Activated CD8-positive, alpha-beta memory T cell treated with anti-CD3 and anti-CD28 coated beads, Interleukin-2, amount 10 ng/mL, durations not matched to agents 7 days and 5 days (primary cell): ENCODE measurements around the gene PCBD1. TPM values are rescaled to one million over a fixed set of nuclear protein-coding genes. Genes with fewer than 3 reads are reported as not detected.

Source experiments
- ATAC-seq: fragments of 150-1000 bp; cut with Tn5 transposase; one replicate; pipeline ENCODE4 v1.10.0; 2021; ENCODE audit warnings: moderate library complexity
- CTCF ChIA-PET: fragments of 350-600 bp; sonication (Branson Sonifier 250); formaldehyde crosslinking; loops from one replicate; lab custom pipeline; 2021; ENCODE audit warnings: antibody characterized with exemption; lab: Charles Lee
- DNase-seq: peaks from one replicate; pipeline ENCODE4 v3.0.0-alpha.2; 2020
- H3K27ac Mint-ChIP-seq: one replicate; pipeline ENCODE4 v1.8.0; 2021; ENCODE audit warnings: mild to moderate bottlenecking, mixed read lengths
- H3K27me3 Mint-ChIP-seq: one replicate; pipeline ENCODE4 v1.8.0; 2021; ENCODE audit warnings: mixed read lengths
- H3K36me3 Mint-ChIP-seq: one replicate; pipeline ENCODE4 v1.8.0; 2021; ENCODE audit warnings: mild to moderate bottlenecking, mixed read lengths
- H3K4me1 Mint-ChIP-seq: one replicate; pipeline ENCODE4 v1.8.0; 2021; ENCODE audit warnings: mixed read lengths
- H3K4me3 Mint-ChIP-seq: one replicate; pipeline ENCODE4 v1.8.0; 2021; ENCODE audit warnings: mild to moderate bottlenecking, moderate library complexity, mixed read lengths
- H3K9me3 Mint-ChIP-seq: one replicate; pipeline ENCODE4 v1.8.0; 2022; ENCODE audit warnings: low read depth, mixed read lengths
- total RNA-seq, 2 experiments: library from RNA; stranded (reverse); gene quantifications; one replicate each; pipeline ENCODE4 v1.2.3, GENCODE V29; 2021

Gene PCBD1
- total RNA-seq, 2 experiments from 2014 or later: 37.1 to 38.4 TPM

- H3K4me3 Mint-ChIP-seq: no peak overlapping the region
- CTCF ChIA-PET: interaction anchor here (1.2 kb wide), 1 partner anchor 419 kb away, joined by 3 read pairs; no protein-coding TSS in a partner anchor
- ATAC-seq: no peak
- H3K4me1 Mint-ChIP-seq: peaks cover 26% of the 10 kb centered on the region
- no peak overlapping the region for H3K27ac Mint-ChIP-seq
- H3K36me3 Mint-ChIP-seq: peaks cover 38% of the 10 kb centered on the region
- peaks cover 3% of the 10 kb centered on the region for H3K9me3 Mint-ChIP-seq
- H3K27me3 Mint-ChIP-seq: no peaks in the 10 kb centered on the region
- no peak for DNase-seq
Measured at GRCh38 chr10:70840836-70841235, 47.5 kb downstream of the PCBD1 start.

GRCh38 chr10:70838270-70838805, 50.0 kb downstream of the PCBD1 start:
- ATAC-seq (no peak), DNase-seq (no peak)
- H3K9me3 Mint-ChIP-seq: peaks cover 3% of the 10 kb centered on the region
- no peak overlapping the region for H3K4me3 Mint-ChIP-seq
- peaks cover 39% of the 10 kb centered on the region for H3K4me1 Mint-ChIP-seq
- no peaks in the 10 kb centered on the region for H3K27me3 Mint-ChIP-seq
- peaks cover 36% of the 10 kb centered on the region for H3K36me3 Mint-ChIP-seq
- no peak overlapping the region for H3K27ac Mint-ChIP-seq
- CTCF ChIA-PET: interaction anchor here (1.4 to 1.5 kb wide), 2 partner anchors 17 to 21 kb away, joined by 3 to 4 read pairs; no protein-coding TSS in a partner anchor

GRCh38 chr10:70837660-70838059, 50.7 kb downstream of the PCBD1 start:
- no peak overlapping the region for H3K27ac Mint-ChIP-seq
- peaks cover 46% of the 10 kb centered on the region for H3K4me1 Mint-ChIP-seq

GRCh38 chr10:70836319-70836718, 52.0 kb downstream of the PCBD1 start:
- Mint-ChIP-seq H3K27me3 (no peaks in the 10 kb centered on the region), H3K4me1 (peaks cover 40% of the 10 kb centered on the region), H3K4me3 (no peak overlapping the region), H3K9me3 (no peaks in the 10 kb centered on the region), H3K36me3 (peaks cover 31% of the 10 kb centered on the region), H3K27ac (no peak overlapping the region)
- no peak for DNase-seq
- CTCF ChIA-PET: interaction anchor here (1.0 to 1.1 kb wide), 2 partner anchors 9 to 20 kb away, joined by 3 read pairs; no protein-coding TSS in a partner anchor
- ATAC-seq: no peak

More at GRCh38 chr10:70837660-70838059, 50.7 kb downstream of the PCBD1 start:
- no peak for ATAC-seq
- CTCF ChIA-PET: interaction anchor here (1.5 kb wide), 1 partner anchor 17 kb away, joined by 3 read pairs; no protein-coding TSS in a partner anchor
- no peak for DNase-seq
- peaks cover 3% of the 10 kb centered on the region for H3K9me3 Mint-ChIP-seq
- peaks cover 37% of the 10 kb centered on the region for H3K36me3 Mint-ChIP-seq
- no peaks in the 10 kb centered on the region for H3K27me3 Mint-ChIP-seq
- H3K4me3 Mint-ChIP-seq: no peak overlapping the region

- peaks cover 30% of the 10 kb centered on the region for H3K36me3 Mint-ChIP-seq
- no peak overlapping the region for H3K27ac Mint-ChIP-seq
- H3K27me3 Mint-ChIP-seq: no peaks in the 10 kb centered on the region
- H3K4me1 Mint-ChIP-seq: peaks cover 29% of the 10 kb centered on the region
- H3K9me3 Mint-ChIP-seq: no peaks in the 10 kb centered on the region
- CTCF ChIA-PET: no interaction called here
- DNase-seq (no peak), ATAC-seq (no peak)
- H3K4me3 Mint-ChIP-seq: no peak overlapping the region
Measured at GRCh38 chr10:70834441-70835151, 53.8 kb downstream of the PCBD1 start.

GRCh38 chr10:70834021-70834420, 54.3 kb downstream of the PCBD1 start:
- Mint-ChIP-seq H3K36me3 (peaks cover 30% of the 10 kb centered on the region), H3K27me3 (no peaks in the 10 kb centered on the region), H3K27ac (no peak overlapping the region), H3K9me3 (no peaks in the 10 kb centered on the region), H3K4me3 (no peak overlapping the region), H3K4me1 (peaks cover 29% of the 10 kb centered on the region)
- CTCF ChIA-PET: interaction anchor here (1.2 kb wide), 1 partner anchor 20 kb away, joined by 3 read pairs; no protein-coding TSS in a partner anchor
- DNase-seq: no peak
- no peak for ATAC-seq

GRCh38 chr10:70833601-70834000, 54.8 kb downstream of the PCBD1 start:
- no peaks in the 10 kb centered on the region for H3K27me3 Mint-ChIP-seq
- no peaks in the 10 kb centered on the region for H3K9me3 Mint-ChIP-seq
- no peak overlapping the region for H3K4me3 Mint-ChIP-seq
- no peak overlapping the region for H3K27ac Mint-ChIP-seq
- DNase-seq (no peak), ATAC-seq (no peak)
- peaks cover 30% of the 10 kb centered on the region for H3K36me3 Mint-ChIP-seq
- H3K4me1 Mint-ChIP-seq: peaks cover 29% of the 10 kb centered on the region
- CTCF ChIA-PET: interaction anchor here (1.2 kb wide), 1 partner anchor 20 kb away, joined by 3 read pairs; no protein-coding TSS in a partner anchor

Other genes with a start within 250 kb of the PCBD1 start
- under 1 TPM; 0.15 to 0.19 TPM for gene ADAMTS14, start 216.1 kb downstream of the PCBD1 start, total RNA-seq
- not detected for gene TBATA, start 103.2 kb downstream of the PCBD1 start, total RNA-seq
- gene SGPL1, start 72.6 kb downstream of the PCBD1 start, total RNA-seq: 10 to 100 TPM; 22.5 to 29.3 TPM